Measurements from ENCODE around the gene RINL. TPM values are rescaled to one million over a fixed set of nuclear protein-coding genes. Genes with fewer than 3 reads are reported as not detected.

Gene RINL
- total and polyA plus RNA-seq, 2 of the 8 experiments (the other 6 are each of a cell fraction or from before 2014, with no cell fraction given): 11.1 to 11.9 TPM

GRCh38 chr19:38841180-38841766, 36.8 kb downstream of the RINL start:
- no peak overlapping the region for H2BK20ac ChIP-seq (ENCODE audit: low read length)
- peaks cover 0 to 50% of the 10 kb centered on the region in 2 experiments; a peak in 2 of 4 replicates for H3K79me2 ChIP-seq (ENCODE audit: control insufficient read depth in 1 of 2, insufficient read depth in 2 of 2, low read length in 2 of 2)
- H3K4me1 ChIP-seq (replicated peaks in 1 of 4; ENCODE audit: control insufficient read depth in 3 of 4, insufficient read depth in 4 of 4, low read length in 3 of 4): no peaks in the 10 kb centered on the region
- no peak for TF ChIP-seq BACH1 (IDR thresholded peaks at IDR 0.05; ENCODE audit: low read length)
- no peak for TF ChIP-seq ASH2L (IDR thresholded peaks at IDR 0.05; ENCODE audit: low read length)
- no peak for TF ChIP-seq HDAC6 (IDR thresholded peaks at IDR 0.05; ENCODE audit: low read depth, low read length)
- no peak for TF ChIP-seq TCF12 (IDR thresholded peaks at IDR 0.05; ENCODE audit: low read depth, low read length)
- no peak for TF ChIP-seq TEAD4 (IDR thresholded peaks at IDR 0.05; ENCODE audit: low read depth, low read length)
- TF ChIP-seq RBBP5 (IDR thresholded peaks at IDR 0.05; ENCODE audit: borderline replicate concordance, low read depth, low read length): no peak
- TF ChIP-seq POLR2A (IDR thresholded peaks at IDR 0.05; ENCODE audit: control extremely low read depth in 1 of 2, low read depth in 2 of 2, low read length in 2 of 2): peak in 1 of 2 experiments; percentile 40; a peak in 1 of 3 replicates
- no peak for TF ChIP-seq ZNF274 (IDR thresholded peaks at IDR 0.05; ENCODE audit: borderline replicate concordance, extremely low read depth, low read length)
- TF ChIP-seq POLR2AphosphoS5 (IDR thresholded peaks at IDR 0.05; ENCODE audit: low read depth, low read length): peak; percentile 39
- no peak for TF ChIP-seq SAP30 (IDR thresholded peaks at IDR 0.05; ENCODE audit: insufficient read depth, insufficient replicate concordance, low read length)
- no peak for TF ChIP-seq CTBP2 (IDR thresholded peaks at IDR 0.05; ENCODE audit: borderline replicate concordance, insufficient read depth, insufficient read length, low read length)
- no peak for TF ChIP-seq JUND (IDR thresholded peaks at IDR 0.05; ENCODE audit: low read length)
- H2BK15ac ChIP-seq (ENCODE audit: low read length): no peak overlapping the region
- POLR2A ChIA-PET (ENCODE audit: partially characterized antibody): interaction anchor here (0.8 to 14.2 kb wide), 13 partner anchors 5 to 104 kb away, joined by 3 to 376 read pairs (median 4); partner anchors contain the start of genes ECH1, HNRNPL and LGALS4
- no peak overlapping the region for H2BK120ac ChIP-seq (replicated peaks; ENCODE audit: low read depth, low read length)
- CTCF ChIA-PET (ENCODE audit: partially characterized antibody): interaction anchor here (0.7 kb wide), 1 partner anchor 38 kb away, joined by 3 read pairs; no protein-coding TSS in a partner anchor
- peak overlapping the region; percentile 46; the same call in 1 of the 2 replicates for H4K8ac ChIP-seq (ENCODE audit: extremely low read depth, insufficient read depth, low read length)
- H2AFZ ChIP-seq (ENCODE audit: low read length): no peak overlapping the region
- no peak overlapping the region for H4K5ac ChIP-seq (ENCODE audit: insufficient read length, low read depth, low read length)
- no peaks in the 10 kb centered on the region; a peak in 1 of 7 replicates for H3K27me3 ChIP-seq (replicated peaks in 1 of 4; ENCODE audit: control insufficient read depth in 3 of 4, extremely low read depth in 1 of 4, insufficient read depth in 3 of 4, low read length in 3 of 4)
- H4K20me1 ChIP-seq (replicated peaks in 1 of 2; ENCODE audit: control insufficient read depth in 1 of 2, insufficient read depth in 2 of 2, low read length in 2 of 2): peaks cover 38 to 56% of the 10 kb centered on the region in 2 experiments
- DNase-seq (ENCODE audit: low read depth in 1 of 2, low spot score in 2 of 2) (no peak), FAIRE-seq (no peak)
- no peak overlapping the region for H4K91ac ChIP-seq (replicated peaks; ENCODE audit: insufficient read length, low read length)
- peaks cover 9% of the 10 kb centered on the region; the same call in 1 of the 2 replicates for H3K79me1 ChIP-seq (ENCODE audit: low read depth, low read length)
- WGBS, 2 experiments (ENCODE audit: extremely low coverage in 1 of 2, insufficient coverage in 1 of 2, insufficient read length in 1 of 2, insufficient replicate concordance in 2 of 2, low coverage in 1 of 2, low lambda C conversion rate in 2 of 2, missing lambda C conversion rate in 1 of 2): 93% methylated on average over 12 of the region's 12 CpGs; no CpG with 5 or more reads in 1 of the 2 experiments
- H3K18ac ChIP-seq (ENCODE audit: extremely low read depth, low read length): no peak overlapping the region
- no peaks in the 10 kb centered on the region for H3K23me2 ChIP-seq (ENCODE audit: low read depth, low read length)
- H3K56ac ChIP-seq (replicated peaks; ENCODE audit: insufficient read length, low read depth, low read length): no peak overlapping the region
- no peak overlapping the region; a peak in 1 of 7 replicates for H3K9ac ChIP-seq (replicated peaks in 1 of 4; ENCODE audit: extremely low read depth in 1 of 4, low read depth in 3 of 4, low read length in 3 of 4)
- H3K9me3 ChIP-seq (ENCODE audit: insufficient read depth in 2 of 2, low read depth in 1 of 2, low read length in 1 of 2): no peaks in the 10 kb centered on the region
- no peak overlapping the region for H3K23ac ChIP-seq (ENCODE audit: insufficient read length)
- H3K4me2 ChIP-seq (ENCODE audit: insufficient read depth in 1 of 2, low read depth in 2 of 2, low read length in 2 of 2): no peak overlapping the region
- H2BK12ac ChIP-seq (ENCODE audit: low read depth, low read length): no peak overlapping the region
- no peak overlapping the region for H2AK5ac ChIP-seq (ENCODE audit: low read depth, low read length)
- H3K4ac ChIP-seq (replicated peaks; ENCODE audit: insufficient read length, low read depth, low read length): no peak overlapping the region
- peaks cover 86 to 100% (median 97%) of the 10 kb centered on the region in 4 experiments for H3K36me3 ChIP-seq (ENCODE audit: control insufficient read depth in 2 of 4, insufficient read depth in 4 of 4, low read length in 3 of 4)
- no peak overlapping the region for H2BK5ac ChIP-seq (ENCODE audit: low read depth, low read length)
- no peak overlapping the region for H3K27ac ChIP-seq (ENCODE audit: low read depth, low read length)
- no peak overlapping the region for H3K4me3 ChIP-seq (ENCODE audit: extremely low read depth in 1 of 4, insufficient read depth in 2 of 4, low read depth in 3 of 4, low read length in 4 of 4)
- no peak overlapping the region for H3K14ac ChIP-seq (ENCODE audit: insufficient read length)

Data from H1 (cell line).